PC-3 (cell line): Measurements from ENCODE around the gene ASCL4.

Experiments used
- EZH2 ChIP-seq: fragments of 300-600 bp; sonication (generic); IDR thresholded peaks from one replicate; pipeline ENCODE4 v1.6.1; 2017; ENCODE audit warnings: antibody characterized with exemption, mild to moderate bottlenecking, low read length; ENCODE audit not compliant: unreplicated experiment
- TF ChIP-seq, protein P1 (sequence below): fragments of 300-600 bp; sonication (generic); conservative IDR thresholded peaks from 2 replicates; pipeline ENCODE4 v1.5.1; 2017; ENCODE audit warnings: antibody characterized with exemption, low read depth, mild to moderate bottlenecking, low read length

DNA sequence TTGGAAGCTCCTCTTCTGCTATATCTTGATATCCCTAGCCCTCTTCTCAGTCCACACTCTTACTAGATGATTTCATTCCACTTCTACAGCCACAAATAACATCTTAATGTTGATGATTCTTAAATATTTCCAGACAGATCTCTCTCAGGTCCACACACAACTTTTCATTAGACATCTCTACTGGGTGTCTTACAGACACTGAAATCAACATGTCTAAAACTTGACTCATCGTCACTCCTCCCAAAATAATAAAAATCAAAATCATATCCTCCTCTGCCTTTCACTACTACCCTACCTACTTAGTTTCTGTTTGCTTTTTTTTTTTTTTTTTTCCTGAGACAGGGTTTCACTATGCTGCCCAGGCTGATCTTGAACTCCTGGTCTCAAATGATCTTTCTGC lies 25.4 kb upstream of the ASCL4 start:
- TF ChIP-seq, protein P1, sequence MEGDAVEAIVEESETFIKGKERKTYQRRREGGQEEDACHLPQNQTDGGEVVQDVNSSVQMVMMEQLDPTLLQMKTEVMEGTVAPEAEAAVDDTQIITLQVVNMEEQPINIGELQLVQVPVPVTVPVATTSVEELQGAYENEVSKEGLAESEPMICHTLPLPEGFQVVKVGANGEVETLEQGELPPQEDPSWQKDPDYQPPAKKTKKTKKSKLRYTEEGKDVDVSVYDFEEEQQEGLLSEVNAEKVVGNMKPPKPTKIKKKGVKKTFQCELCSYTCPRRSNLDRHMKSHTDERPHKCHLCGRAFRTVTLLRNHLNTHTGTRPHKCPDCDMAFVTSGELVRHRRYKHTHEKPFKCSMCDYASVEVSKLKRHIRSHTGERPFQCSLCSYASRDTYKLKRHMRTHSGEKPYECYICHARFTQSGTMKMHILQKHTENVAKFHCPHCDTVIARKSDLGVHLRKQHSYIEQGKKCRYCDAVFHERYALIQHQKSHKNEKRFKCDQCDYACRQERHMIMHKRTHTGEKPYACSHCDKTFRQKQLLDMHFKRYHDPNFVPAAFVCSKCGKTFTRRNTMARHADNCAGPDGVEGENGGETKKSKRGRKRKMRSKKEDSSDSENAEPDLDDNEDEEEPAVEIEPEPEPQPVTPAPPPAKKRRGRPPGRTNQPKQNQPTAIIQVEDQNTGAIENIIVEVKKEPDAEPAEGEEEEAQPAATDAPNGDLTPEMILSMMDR, result no peak
- no peak for TF ChIP-seq EZH2
